Large intestine (tissue), 3 donors: ENCODE measurements around the gene JADE2. TPM values are rescaled to one million over a fixed set of nuclear protein-coding genes. Genes with fewer than 3 reads are reported as not detected.
A peak's percentile ranks its signal among the peaks of the same experiment; 100 is the strongest.

Experiments used
- DNase-seq, 2 donors: peaks; one replicate each; pipeline versions ENCODE4 v3.0.0 to v3.0.0-alpha.2; 2013
- H3K27ac ChIP-seq: one replicate; pipeline ENCODE4 v1.5.1; 2013; ENCODE audit warnings: low read length
- H3K27me3 ChIP-seq: 2 replicates; pipeline ENCODE4 v1.6.1; 2013; ENCODE audit warnings: low read length; ENCODE audit not compliant: control insufficient read depth, insufficient read depth
- H3K36me3 ChIP-seq: 2 replicates; pipeline ENCODE4 v1.6.1; 2013; ENCODE audit warnings: low read length; ENCODE audit not compliant: control insufficient read depth, insufficient read depth
- H3K4me1 ChIP-seq: one replicate; pipeline ENCODE4 v1.6.1; 2013; ENCODE audit warnings: low read length; ENCODE audit not compliant: control insufficient read depth, insufficient read depth
- H3K4me3 ChIP-seq: one replicate; pipeline ENCODE4 v1.5.1; 2013; ENCODE audit warnings: low read length
- H3K9me3 ChIP-seq: one replicate; pipeline ENCODE4 v1.6.1; 2013; ENCODE audit warnings: mild to moderate bottlenecking, low read depth, low read length, moderate library complexity; ENCODE audit not compliant: control insufficient read depth
- WGBS: methylation state at CpG from one replicate; pipeline ENCODE4 v1.1.5; 2013; ENCODE audit warnings: low lambda C conversion rate; ENCODE audit not compliant: insufficient coverage; 5-methylcytosine and 5-hydroxymethylcytosine counted together
- polyA plus RNA-seq: library from polyadenylated mRNA; unstranded; fragments of 120-200 nt; gene quantifications from one replicate; pipeline ENCODE4 v1.2.1, GENCODE V29; 2013

JADE2 gene
- polyA plus RNA-seq, 1 donor = 29.9 TPM

GRCh38 chr5:134608555-134608954 lies 83.1 kb downstream of the JADE2 start:
- WGBS = 60% methylated on average over 2 of the region's 3 CpGs
- no peaks in the 10 kb centered on the region for H3K9me3 ChIP-seq
- no peak overlapping the region for H3K4me3 ChIP-seq
- H3K4me1 ChIP-seq = peaks cover 28% of the 10 kb centered on the region
- H3K27ac ChIP-seq = peak overlapping the region; percentile 93
- H3K27me3 ChIP-seq = no peaks in the 10 kb centered on the region
- DNase-seq = no peak
- peaks cover 47% of the 10 kb centered on the region for H3K36me3 ChIP-seq

GRCh38 chr5:134609232-134609851 lies 83.9 kb downstream of the JADE2 start:
- Histone ChIP-seq H3K4me3 (no peak overlapping the region), H3K27me3 (no peaks in the 10 kb centered on the region), H3K36me3 (peaks cover 45% of the 10 kb centered on the region), H3K4me1 (peaks cover 28% of the 10 kb centered on the region), H3K27ac (peak overlapping the region; percentile 93), H3K9me3 (no peaks in the 10 kb centered on the region)
- WGBS = no CpG with 5 or more reads among the region's 3 CpGs
- peak; percentile 66 to 89 for DNase-seq

- Histone ChIP-seq H3K27me3 (no peaks in the 10 kb centered on the region), H3K36me3 (peaks cover 46% of the 10 kb centered on the region), H3K4me1 (peaks cover 28% of the 10 kb centered on the region), H3K4me3 (no peak overlapping the region), H3K9me3 (no peaks in the 10 kb centered on the region), H3K27ac (peak overlapping the region; percentile 93)
- peak; percentile 53 to 72 for DNase-seq
Observed at GRCh38 chr5:134610725-134611124, 85.3 kb downstream of the JADE2 start.

GRCh38 chr5:134611515-134611914 lies 86.0 kb downstream of the JADE2 start:
- Histone ChIP-seq H3K9me3 (no peaks in the 10 kb centered on the region), H3K36me3 (peaks cover 41% of the 10 kb centered on the region), H3K27ac (peak overlapping the region; percentile 93), H3K4me1 (peaks cover 28% of the 10 kb centered on the region), H3K4me3 (no peak overlapping the region), H3K27me3 (no peaks in the 10 kb centered on the region)
- 93% methylated on average over 4 of the region's 4 CpGs for WGBS
- DNase-seq = no peak

- no peak overlapping the region for H3K27ac ChIP-seq
- H3K4me1 ChIP-seq = peaks cover 12% of the 10 kb centered on the region
- DNase-seq = no peak
- H3K4me3 ChIP-seq = no peak overlapping the region
- WGBS = no CpG with 5 or more reads among the region's 5 CpGs
- H3K27me3 ChIP-seq = no peaks in the 10 kb centered on the region
- H3K9me3 ChIP-seq = no peaks in the 10 kb centered on the region
- H3K36me3 ChIP-seq = peaks cover 46% of the 10 kb centered on the region
Observed at GRCh38 chr5:134614450-134615085, 89.1 kb downstream of the JADE2 start.

- no peak for DNase-seq
- H3K4me1 ChIP-seq = peaks cover 20% of the 10 kb centered on the region
- no peak overlapping the region for H3K27ac ChIP-seq
- no peaks in the 10 kb centered on the region for H3K27me3 ChIP-seq
- peaks cover 46% of the 10 kb centered on the region for H3K36me3 ChIP-seq
- WGBS = no CpG with 5 or more reads among the region's 2 CpGs
- no peak overlapping the region for H3K4me3 ChIP-seq
- no peaks in the 10 kb centered on the region for H3K9me3 ChIP-seq
Observed at GRCh38 chr5:134620634-134621033, 95.2 kb downstream of the JADE2 start.

GRCh38 chr5:134625559-134625958 lies 100.1 kb downstream of the JADE2 start:
- no peak overlapping the region for H3K4me3 ChIP-seq
- H3K4me1 ChIP-seq = peaks cover 31% of the 10 kb centered on the region
- H3K27me3 ChIP-seq = no peaks in the 10 kb centered on the region
- DNase-seq = peak; percentile 74 to 78
- H3K27ac ChIP-seq = peak overlapping the region; percentile 93
- H3K9me3 ChIP-seq = no peaks in the 10 kb centered on the region
- 20% methylated on average over 1 of the region's 1 CpG for WGBS
- peaks cover 22% of the 10 kb centered on the region for H3K36me3 ChIP-seq

- no CpG with 5 or more reads among the region's 2 CpGs for WGBS
Observed at GRCh38 chr5:134626369-134627014, 101.0 kb downstream of the JADE2 start.

More at GRCh38 chr5:134626369-134627014, 101.0 kb downstream of the JADE2 start:
- Histone ChIP-seq H3K36me3 (peaks cover 14% of the 10 kb centered on the region), H3K4me1 (peaks cover 31% of the 10 kb centered on the region), H3K27ac (peak overlapping the region; percentile 93), H3K4me3 (no peak overlapping the region), H3K27me3 (no peaks in the 10 kb centered on the region), H3K9me3 (no peaks in the 10 kb centered on the region)
- DNase-seq = peak; percentile 88 to 96

Other genes with a start within 250 kb of the JADE2 start
- gene CDKL3, start 158.5 kb upstream of the JADE2 start, polyA plus RNA-seq = 2.7 TPM
- 130 TPM for gene UBE2B, start 154.1 kb upstream of the JADE2 start, polyA plus RNA-seq
- gene CDKN2AIPNL, start 113.8 kb upstream of the JADE2 start, polyA plus RNA-seq = 28.0 TPM
- gene SAR1B, start 107.2 kb downstream of the JADE2 start, polyA plus RNA-seq = 81.4 TPM
- gene SEC24A, start 123.1 kb downstream of the JADE2 start, polyA plus RNA-seq = 52.3 TPM
- gene CAMLG, start 212.9 kb downstream of the JADE2 start, polyA plus RNA-seq = 48.2 TPM
- gene DDX46, start 233.1 kb downstream of the JADE2 start, polyA plus RNA-seq = 57.8 TPM